A172 (cell line): ENCODE data around the gene GMEB1. TPM values are rescaled to one million over a fixed set of nuclear protein-coding genes. Genes with fewer than 3 reads are reported as not detected.
"Not testable (repeated sequence)": the region's sequence is repeated elsewhere in the genome, so short reads cannot be mapped to it uniquely, and the experiment has no call there.

Experiments used
- DNase-seq: peaks from one replicate; pipeline ENCODE4 v3.0.0-alpha.2; 2015; ENCODE audit warnings: low spot score
- total RNA-seq: library from RNA; depleted of rRNA; stranded (reverse); fragments of >200 nt; shearing (Covaris generic); gene quantifications from 2 replicates; pipeline ENCODE4 v1.2.3, GENCODE V29; 2014; rRNA removed

Gene GMEB1
- 4.3 and 5.0 TPM in 2 replicates for total RNA-seq

- DNase-seq = peak; percentile 51
These were observed at the start of gene GMEB1 for GRCh38 chr1:28668191-28668955. GMEB1 (plus strand) TSS chr1:28668784; CDS start chr1:28683613, 14,829 bp downstream.

GRCh38 chr1:28631713-28632112 is 36.9 kb upstream of the GMEB1 start:
- no peak for DNase-seq

GRCh38 chr1:28632560-28632959 is 36.0 kb upstream of the GMEB1 start:
- DNase-seq = no peak

- DNase-seq = peak; percentile 3
These were observed 27.8 kb upstream of the GMEB1 start for GRCh38 chr1:28640766-28641165.

GRCh38 chr1:28642056-28642846 is 26.3 kb upstream of the GMEB1 start:
- DNase-seq = peak; percentile 5

GRCh38 chr1:28642847-28643635 is 25.5 kb upstream of the GMEB1 start, which contains the start of gene TAF12:
TAF12 (minus strand) TSS chr1:28643067; CDS start chr1:28622081, 20,986 bp downstream.
- DNase-seq = peak; percentile 80

GRCh38 chr1:28644494-28644893 is 24.1 kb upstream of the GMEB1 start:
- no peak for DNase-seq

GRCh38 chr1:28645406-28645805 is 23.2 kb upstream of the GMEB1 start:
- not testable (repeated sequence) for DNase-seq

GRCh38 chr1:28646040-28646439 is 22.5 kb upstream of the GMEB1 start:
- DNase-seq = no peak

- DNase-seq = peak; percentile 82
These were observed 20.5 kb upstream of the GMEB1 start for GRCh38 chr1:28648008-28648473.

GRCh38 chr1:28648474-28649198 is 19.9 kb upstream of the GMEB1 start, which contains the start of gene RNU11:
RNU11 (plus strand) TSS chr1:28648600.
- DNase-seq = peak; percentile 92

- not testable (repeated sequence) for DNase-seq
These were observed 15.5 kb upstream of the GMEB1 start for GRCh38 chr1:28653063-28653462.

GRCh38 chr1:28653870-28654269 is 14.7 kb upstream of the GMEB1 start:
- peak; percentile 5 for DNase-seq

- DNase-seq = not testable (repeated sequence)
These were observed 12.9 kb upstream of the GMEB1 start for GRCh38 chr1:28655448-28656311.

- no peak for DNase-seq
These were observed 12.2 kb upstream of the GMEB1 start for GRCh38 chr1:28656335-28656734.

- no peak for DNase-seq
These were observed 4.6 kb upstream of the GMEB1 start for GRCh38 chr1:28663871-28664470.

- DNase-seq = no peak
These were observed 1.8 kb upstream of the GMEB1 start for GRCh38 chr1:28666806-28667205.

- peak; percentile 17 for DNase-seq
These were observed 556 bp downstream of the GMEB1 start for GRCh38 chr1:28668956-28669723.

- no peak for DNase-seq
These were observed 2.7 kb downstream of the GMEB1 start for GRCh38 chr1:28671254-28671780.
